Spleen (tissue), 7 donors: ENCODE measurements around the gene AP4B1.

ENCODE experiments used
- POLR2A ChIP-seq, 3 donors: fragments of 450-650 bp; IDR thresholded peaks; one replicate each; pipeline ENCODE4 v1.5.1; 2017; ENCODE audit warnings: antibody characterized with exemption in 3 of 3, mild to moderate bottlenecking in 1 of 3
- POLR2AphosphoS5 ChIP-seq, 3 donors: sonication (generic); formaldehyde crosslinking; IDR thresholded peaks; one replicate each; pipeline ENCODE4 v1.5.1; 2017; ENCODE audit warnings: antibody characterized with exemption in 3 of 3
- TF ChIP-seq, protein P1 (sequence below), 11 experiments: fragments of 200-600 bp in 7 of 11; fragments of 450-650 bp in 4 of 11; sonication (generic) in 4 of 11; IDR thresholded peaks in 8 of 11; conservative IDR thresholded peaks in 3 of 11; 1 replicate in 7 of 11; 2 replicates in 4 of 11; pipeline versions ENCODE4 v1.4.0 to v1.8.0; 2016 to 2021; ENCODE audit warnings: antibody characterized with exemption in 11 of 11, inconsistent platforms in 4 of 11, mild to moderate bottlenecking in 1 of 11
- donor health status: DM: no; HTN: no; CAD: no; lungs with moderate emphysema.
- donor health status: DM: no; HTN: no; CAD: no.
- donor health status: DM: no; HTN: no; CAD: no.

GRCh38 chr1:113937146-113937545 lies 32.5 kb upstream of the AP4B1 start:
- TF ChIP-seq, protein P1, sequence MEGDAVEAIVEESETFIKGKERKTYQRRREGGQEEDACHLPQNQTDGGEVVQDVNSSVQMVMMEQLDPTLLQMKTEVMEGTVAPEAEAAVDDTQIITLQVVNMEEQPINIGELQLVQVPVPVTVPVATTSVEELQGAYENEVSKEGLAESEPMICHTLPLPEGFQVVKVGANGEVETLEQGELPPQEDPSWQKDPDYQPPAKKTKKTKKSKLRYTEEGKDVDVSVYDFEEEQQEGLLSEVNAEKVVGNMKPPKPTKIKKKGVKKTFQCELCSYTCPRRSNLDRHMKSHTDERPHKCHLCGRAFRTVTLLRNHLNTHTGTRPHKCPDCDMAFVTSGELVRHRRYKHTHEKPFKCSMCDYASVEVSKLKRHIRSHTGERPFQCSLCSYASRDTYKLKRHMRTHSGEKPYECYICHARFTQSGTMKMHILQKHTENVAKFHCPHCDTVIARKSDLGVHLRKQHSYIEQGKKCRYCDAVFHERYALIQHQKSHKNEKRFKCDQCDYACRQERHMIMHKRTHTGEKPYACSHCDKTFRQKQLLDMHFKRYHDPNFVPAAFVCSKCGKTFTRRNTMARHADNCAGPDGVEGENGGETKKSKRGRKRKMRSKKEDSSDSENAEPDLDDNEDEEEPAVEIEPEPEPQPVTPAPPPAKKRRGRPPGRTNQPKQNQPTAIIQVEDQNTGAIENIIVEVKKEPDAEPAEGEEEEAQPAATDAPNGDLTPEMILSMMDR (IDR thresholded peaks at IDR 0.05 in 8 of 11, conservative IDR thresholded peaks at IDR 0.05 in 3 of 11) = no peak
- TF ChIP-seq POLR2A (IDR thresholded peaks at IDR 0.05) = no peak
- TF ChIP-seq POLR2AphosphoS5 (IDR thresholded peaks at IDR 0.05) = no peak
